ENCODE results near the gene DIO1.
"Not testable (repeated sequence)": the region's sequence is repeated elsewhere in the genome, so short reads cannot be mapped to it uniquely, and the experiment has no call there.

- not testable (repeated sequence) for TF ChIP-seq CTCF, POLR2A (IDR thresholded peaks at IDR 0.05)
These were observed 12.1 kb upstream of the DIO1 start for GRCh38 chr1:53881853-53882252.
